ENCODE data around the gene TMC1.
"Not testable (repeated sequence)": the region's sequence is repeated elsewhere in the genome, so short reads cannot be mapped to it uniquely, and the experiment has no call there.

Gene TMC1

GRCh38 chr9:72485821-72486593, 35.4 kb upstream of the TMC1 start:
- Histone ChIP-seq H3K27ac (ENCODE audit: low read depth in 2 of 2, low read length in 2 of 2) (no peak overlapping the region), H3K4me3 (ENCODE audit: low read length in 2 of 2) (no peak overlapping the region), H3K4me1 (ENCODE audit: control insufficient read depth in 2 of 2, insufficient read depth in 2 of 2, low read length in 2 of 2) (no peaks in the 10 kb centered on the region), H3K9me3 (ENCODE audit: control insufficient read depth in 2 of 2, low read length in 2 of 2) (no peaks in the 10 kb centered on the region), H3K36me3 (ENCODE audit: control insufficient read depth in 2 of 2, insufficient read depth in 2 of 2, low read length in 2 of 2) (no peaks in the 10 kb centered on the region), H3K27me3 (ENCODE audit: control insufficient read depth in 2 of 2, insufficient read depth in 2 of 2, low read length in 2 of 2) (no peaks in the 10 kb centered on the region), H3K9ac (ENCODE audit: low read depth in 1 of 2, low read length in 2 of 2) (no peak overlapping the region)

GRCh38 chr9:72486594-72486955, 34.8 kb upstream of the TMC1 start:
- Histone ChIP-seq H3K4me3 (ENCODE audit: low read length in 2 of 2) (no peak overlapping the region), H3K9ac (ENCODE audit: low read depth in 1 of 2, low read length in 2 of 2) (no peak overlapping the region), H3K4me1 (ENCODE audit: control insufficient read depth in 2 of 2, insufficient read depth in 2 of 2, low read length in 2 of 2) (no peaks in the 10 kb centered on the region), H3K27me3 (ENCODE audit: control insufficient read depth in 2 of 2, insufficient read depth in 2 of 2, low read length in 2 of 2) (no peaks in the 10 kb centered on the region), H3K36me3 (ENCODE audit: control insufficient read depth in 2 of 2, insufficient read depth in 2 of 2, low read length in 2 of 2) (no peaks in the 10 kb centered on the region), H3K9me3 (ENCODE audit: control insufficient read depth in 2 of 2, low read length in 2 of 2) (no peaks in the 10 kb centered on the region), H3K27ac (ENCODE audit: low read depth in 2 of 2, low read length in 2 of 2) (no peak overlapping the region)

GRCh38 chr9:72487665-72488064, 33.7 kb upstream of the TMC1 start:
- not testable (repeated sequence) for H3K27ac ChIP-seq (ENCODE audit: low read depth in 2 of 2, low read length in 2 of 2); H3K36me3 ChIP-seq (ENCODE audit: control insufficient read depth in 2 of 2, insufficient read depth in 2 of 2, low read length in 2 of 2); H3K9ac ChIP-seq (ENCODE audit: low read depth in 1 of 2, low read length in 2 of 2); H3K27me3 ChIP-seq (ENCODE audit: control insufficient read depth in 2 of 2, insufficient read depth in 2 of 2, low read length in 2 of 2); H3K9me3 ChIP-seq (ENCODE audit: control insufficient read depth in 2 of 2, low read length in 2 of 2); H3K4me1 ChIP-seq (ENCODE audit: control insufficient read depth in 2 of 2, insufficient read depth in 2 of 2, low read length in 2 of 2); H3K4me3 ChIP-seq (ENCODE audit: low read length in 2 of 2)

- H3K36me3 ChIP-seq (ENCODE audit: control insufficient read depth in 2 of 2, insufficient read depth in 2 of 2, low read length in 2 of 2): no peaks in the 10 kb centered on the region
- no peak overlapping the region for H3K27ac ChIP-seq (ENCODE audit: low read depth in 2 of 2, low read length in 2 of 2)
- no peak overlapping the region for H3K4me3 ChIP-seq (ENCODE audit: low read length in 2 of 2)
- H3K9me3 ChIP-seq (ENCODE audit: control insufficient read depth in 2 of 2, low read length in 2 of 2): no peaks in the 10 kb centered on the region
- H3K9ac ChIP-seq (ENCODE audit: low read depth in 1 of 2, low read length in 2 of 2): no peak overlapping the region
- H3K27me3 ChIP-seq (ENCODE audit: control insufficient read depth in 2 of 2, insufficient read depth in 2 of 2, low read length in 2 of 2): no peaks in the 10 kb centered on the region
- no peaks in the 10 kb centered on the region for H3K4me1 ChIP-seq (ENCODE audit: control insufficient read depth in 2 of 2, insufficient read depth in 2 of 2, low read length in 2 of 2)
These were observed 31.4 kb upstream of the TMC1 start for GRCh38 chr9:72489986-72490385.

- no peaks in the 10 kb centered on the region for H3K36me3 ChIP-seq (ENCODE audit: control insufficient read depth in 2 of 2, insufficient read depth in 2 of 2, low read length in 2 of 2)
- H3K27me3 ChIP-seq (ENCODE audit: control insufficient read depth in 2 of 2, insufficient read depth in 2 of 2, low read length in 2 of 2): no peaks in the 10 kb centered on the region
- no peak overlapping the region for H3K4me3 ChIP-seq (ENCODE audit: low read length in 2 of 2)
- no peak overlapping the region for H3K27ac ChIP-seq (ENCODE audit: low read depth in 2 of 2, low read length in 2 of 2)
- no peaks in the 10 kb centered on the region for H3K9me3 ChIP-seq (ENCODE audit: control insufficient read depth in 2 of 2, low read length in 2 of 2)
- H3K9ac ChIP-seq (ENCODE audit: low read depth in 1 of 2, low read length in 2 of 2): no peak overlapping the region
- H3K4me1 ChIP-seq (ENCODE audit: control insufficient read depth in 2 of 2, insufficient read depth in 2 of 2, low read length in 2 of 2): no peaks in the 10 kb centered on the region
These were observed 30.2 kb upstream of the TMC1 start for GRCh38 chr9:72491242-72491641.

- no peak overlapping the region for H3K27ac ChIP-seq (ENCODE audit: low read depth in 2 of 2, low read length in 2 of 2)
- H3K4me1 ChIP-seq (ENCODE audit: control insufficient read depth in 2 of 2, insufficient read depth in 2 of 2, low read length in 2 of 2): no peaks in the 10 kb centered on the region
These were observed 27.4 kb upstream of the TMC1 start for GRCh38 chr9:72494051-72494450.

GRCh38 chr9:72497447-72498046, 23.9 kb upstream of the TMC1 start:
- Histone ChIP-seq H3K9me3 (ENCODE audit: control insufficient read depth in 2 of 2, low read length in 2 of 2) (no peaks in the 10 kb centered on the region), H3K36me3 (ENCODE audit: control insufficient read depth in 2 of 2, insufficient read depth in 2 of 2, low read length in 2 of 2) (no peaks in the 10 kb centered on the region), H3K9ac (ENCODE audit: low read depth in 1 of 2, low read length in 2 of 2) (no peak overlapping the region), H3K4me3 (ENCODE audit: low read length in 2 of 2) (no peak overlapping the region), H3K27me3 (ENCODE audit: control insufficient read depth in 2 of 2, insufficient read depth in 2 of 2, low read length in 2 of 2) (no peaks in the 10 kb centered on the region), H3K4me1 (ENCODE audit: control insufficient read depth in 2 of 2, insufficient read depth in 2 of 2, low read length in 2 of 2) (no peaks in the 10 kb centered on the region), H3K27ac (ENCODE audit: low read depth in 2 of 2, low read length in 2 of 2) (no peak overlapping the region)

More at GRCh38 chr9:72494051-72494450, 27.4 kb upstream of the TMC1 start:
- no peak overlapping the region for H3K4me3 ChIP-seq (ENCODE audit: low read length in 2 of 2)
- H3K9ac ChIP-seq (ENCODE audit: low read depth in 1 of 2, low read length in 2 of 2): no peak overlapping the region
- H3K36me3 ChIP-seq (ENCODE audit: control insufficient read depth in 2 of 2, insufficient read depth in 2 of 2, low read length in 2 of 2): no peaks in the 10 kb centered on the region
- no peaks in the 10 kb centered on the region for H3K27me3 ChIP-seq (ENCODE audit: control insufficient read depth in 2 of 2, insufficient read depth in 2 of 2, low read length in 2 of 2)
- H3K9me3 ChIP-seq (ENCODE audit: control insufficient read depth in 2 of 2, low read length in 2 of 2): no peaks in the 10 kb centered on the region

- Histone ChIP-seq H3K4me1 (ENCODE audit: control insufficient read depth in 2 of 2, insufficient read depth in 2 of 2, low read length in 2 of 2) (no peaks in the 10 kb centered on the region), H3K27me3 (ENCODE audit: control insufficient read depth in 2 of 2, insufficient read depth in 2 of 2, low read length in 2 of 2) (no peaks in the 10 kb centered on the region), H3K4me3 (ENCODE audit: low read length in 2 of 2) (no peak overlapping the region), H3K9ac (ENCODE audit: low read depth in 1 of 2, low read length in 2 of 2) (no peak overlapping the region), H3K27ac (ENCODE audit: low read depth in 2 of 2, low read length in 2 of 2) (no peak overlapping the region), H3K36me3 (ENCODE audit: control insufficient read depth in 2 of 2, insufficient read depth in 2 of 2, low read length in 2 of 2) (no peaks in the 10 kb centered on the region), H3K9me3 (ENCODE audit: control insufficient read depth in 2 of 2, low read length in 2 of 2) (no peaks in the 10 kb centered on the region)
These were observed 14.8 kb upstream of the TMC1 start for GRCh38 chr9:72506615-72507014.

- H3K9me3 ChIP-seq (ENCODE audit: control insufficient read depth in 2 of 2, low read length in 2 of 2): no peaks in the 10 kb centered on the region
- H3K9ac ChIP-seq (ENCODE audit: low read depth in 1 of 2, low read length in 2 of 2): no peak overlapping the region
- no peak overlapping the region for H3K4me3 ChIP-seq (ENCODE audit: low read length in 2 of 2)
- no peaks in the 10 kb centered on the region for H3K4me1 ChIP-seq (ENCODE audit: control insufficient read depth in 2 of 2, insufficient read depth in 2 of 2, low read length in 2 of 2)
- H3K36me3 ChIP-seq (ENCODE audit: control insufficient read depth in 2 of 2, insufficient read depth in 2 of 2, low read length in 2 of 2): no peaks in the 10 kb centered on the region
- H3K27me3 ChIP-seq (ENCODE audit: control insufficient read depth in 2 of 2, insufficient read depth in 2 of 2, low read length in 2 of 2): no peaks in the 10 kb centered on the region
- no peak overlapping the region for H3K27ac ChIP-seq (ENCODE audit: low read depth in 2 of 2, low read length in 2 of 2)
These were observed 12.4 kb upstream of the TMC1 start for GRCh38 chr9:72509053-72509452.

- Histone ChIP-seq H3K36me3 (ENCODE audit: control insufficient read depth in 2 of 2, insufficient read depth in 2 of 2, low read length in 2 of 2) (no peaks in the 10 kb centered on the region), H3K27me3 (ENCODE audit: control insufficient read depth in 2 of 2, insufficient read depth in 2 of 2, low read length in 2 of 2) (no peaks in the 10 kb centered on the region), H3K27ac (ENCODE audit: low read depth in 2 of 2, low read length in 2 of 2) (no peak overlapping the region), H3K9me3 (ENCODE audit: control insufficient read depth in 2 of 2, low read length in 2 of 2) (no peaks in the 10 kb centered on the region), H3K4me1 (ENCODE audit: control insufficient read depth in 2 of 2, insufficient read depth in 2 of 2, low read length in 2 of 2) (no peaks in the 10 kb centered on the region), H3K4me3 (ENCODE audit: low read length in 2 of 2) (no peak overlapping the region), H3K9ac (ENCODE audit: low read depth in 1 of 2, low read length in 2 of 2) (no peak overlapping the region)
These were observed 11.8 kb upstream of the TMC1 start for GRCh38 chr9:72509635-72510034.

All from mucosa of rectum (tissue), 2 donors.